ACHN (cell line): ENCODE measurements around the gene UNC5A.

Source experiments
- DNase-seq: peaks from one replicate; pipeline ENCODE4 v3.0.0-alpha.2; 2015
- in situ Hi-C: cut with HindIII; loops from 2 replicates; pipeline ENCODE4 v1.10.0; 2017; ENCODE audit warnings: low sequenced_read_pairs, low pct_ligation_motif_present, low pct_unique_long_range_greater_than_20kb

The UNC5A gene

GRCh38 chr5:176892663-176893062 is 82.3 kb downstream of the UNC5A start:
- no peak for DNase-seq
- in situ Hi-C loops, result no loop called here

DNA sequence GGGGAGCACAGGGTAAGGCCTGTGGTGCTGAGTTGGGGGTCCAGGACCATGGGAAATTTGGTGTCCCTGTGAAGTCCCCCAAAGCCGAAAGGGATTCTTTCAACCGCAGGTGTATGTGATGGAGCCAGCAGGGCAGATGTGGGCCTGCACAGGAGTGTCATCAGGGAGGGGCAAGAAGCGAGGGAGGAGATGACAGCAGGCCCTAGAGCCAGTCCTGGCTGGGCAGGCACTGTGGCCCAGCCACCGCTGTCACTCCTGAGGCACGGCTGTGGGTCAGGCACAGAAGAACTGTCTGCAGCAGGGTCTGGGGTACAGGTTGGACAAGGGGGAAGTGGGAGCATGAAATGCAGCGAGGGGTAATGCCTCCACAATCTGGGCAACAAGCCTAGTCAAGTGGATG is 83.9 kb downstream of the UNC5A start:
- in situ Hi-C loops, result no loop called here
- DNase-seq, result no peak

DNA sequence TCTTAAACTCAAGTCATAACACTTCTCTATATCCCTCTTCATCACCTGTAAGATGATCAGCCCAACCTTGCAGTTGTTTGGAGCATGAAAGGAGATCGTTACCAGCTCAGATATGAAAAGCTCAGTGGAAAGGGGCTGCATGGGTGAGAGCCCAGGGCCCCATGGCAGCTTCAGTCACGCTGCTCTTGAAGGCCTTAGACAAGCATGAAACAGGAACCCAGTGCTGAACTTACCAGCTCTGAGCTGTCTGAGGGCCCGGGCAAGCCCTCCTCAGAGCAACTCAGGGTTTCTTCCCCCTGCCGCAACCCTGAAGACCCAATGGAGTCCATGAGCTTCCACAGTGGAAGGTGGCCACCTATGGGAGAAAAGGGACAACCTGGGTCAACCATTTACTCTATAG is 85.5 kb downstream of the UNC5A start:
- in situ Hi-C loops, result no loop called here
- DNase-seq, result no peak

GRCh38 chr5:176897263-176897662 is 86.9 kb downstream of the UNC5A start:
- in situ Hi-C loops, result no loop called here
- DNase-seq, result no peak

DNA sequence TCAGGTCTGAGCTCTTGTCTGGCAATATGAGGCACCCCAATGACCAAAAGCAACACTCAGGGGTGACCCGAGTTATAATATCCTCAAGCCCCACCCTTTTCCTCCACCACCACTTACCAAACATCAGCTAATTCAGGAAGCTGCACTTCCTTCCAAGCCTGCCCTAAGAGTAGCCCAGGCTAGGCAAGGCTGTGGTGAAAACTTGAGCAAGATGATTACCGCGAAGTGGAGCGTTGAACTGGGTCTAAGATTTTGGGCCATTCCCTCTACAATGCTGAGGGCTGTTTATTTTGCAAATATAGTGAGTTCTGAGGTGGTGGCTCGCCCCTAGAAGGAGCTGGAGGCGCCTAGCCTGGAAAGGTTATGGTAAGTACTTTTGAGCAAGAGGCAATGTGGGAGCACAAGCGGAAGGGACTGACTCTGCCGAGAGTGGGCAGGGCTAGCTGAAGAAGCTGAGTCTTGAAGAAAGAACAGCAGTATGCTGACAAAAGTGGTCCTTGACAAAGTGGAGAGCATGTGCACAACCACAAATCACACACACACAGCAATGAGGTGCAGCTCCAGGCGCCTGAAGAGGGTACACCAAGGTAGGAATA is 89.0 kb downstream of the UNC5A start, which contains the start of gene HK3:
HK3 (minus strand) TSS at position 51 of the 596 bp plus-strand sequence. CDS start 3,187 bp downstream, outside the sequence.
- in situ Hi-C loops, result no loop called here
- no peak for DNase-seq

- in situ Hi-C loops, result loop anchor here (25.0 kb wide), 1 partner anchor 88 kb away; the partner anchor contains the start of gene UNC5A
- DNase-seq, result no peak
Observed at GRCh38 chr5:176899946-176900779, 89.8 kb downstream of the UNC5A start.

DNA sequence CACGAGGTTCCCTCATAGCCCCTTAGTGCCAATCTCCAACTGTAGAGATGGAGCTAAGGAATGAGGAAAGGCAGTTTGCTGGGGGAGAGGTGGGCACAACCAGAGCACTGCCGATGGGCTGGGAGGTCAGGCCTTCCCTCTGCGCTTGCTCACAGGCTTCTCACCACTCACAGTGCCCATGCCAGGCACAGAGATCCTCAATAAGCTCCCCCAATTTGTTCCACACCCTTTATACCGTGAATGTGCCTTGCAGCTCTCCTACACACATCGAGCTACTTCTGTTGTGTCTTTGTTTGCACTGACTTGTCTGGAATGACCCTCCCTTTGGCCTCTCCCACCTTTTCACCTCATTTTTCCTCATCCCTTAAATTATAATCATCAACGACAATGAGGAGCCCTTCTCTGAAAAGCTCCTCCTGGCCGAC is 90.4 kb downstream of the UNC5A start:
- in situ Hi-C loops, result loop anchor here (25.0 kb wide), 1 partner anchor 88 kb away; the partner anchor contains the start of gene UNC5A
- no peak for DNase-seq

DNA sequence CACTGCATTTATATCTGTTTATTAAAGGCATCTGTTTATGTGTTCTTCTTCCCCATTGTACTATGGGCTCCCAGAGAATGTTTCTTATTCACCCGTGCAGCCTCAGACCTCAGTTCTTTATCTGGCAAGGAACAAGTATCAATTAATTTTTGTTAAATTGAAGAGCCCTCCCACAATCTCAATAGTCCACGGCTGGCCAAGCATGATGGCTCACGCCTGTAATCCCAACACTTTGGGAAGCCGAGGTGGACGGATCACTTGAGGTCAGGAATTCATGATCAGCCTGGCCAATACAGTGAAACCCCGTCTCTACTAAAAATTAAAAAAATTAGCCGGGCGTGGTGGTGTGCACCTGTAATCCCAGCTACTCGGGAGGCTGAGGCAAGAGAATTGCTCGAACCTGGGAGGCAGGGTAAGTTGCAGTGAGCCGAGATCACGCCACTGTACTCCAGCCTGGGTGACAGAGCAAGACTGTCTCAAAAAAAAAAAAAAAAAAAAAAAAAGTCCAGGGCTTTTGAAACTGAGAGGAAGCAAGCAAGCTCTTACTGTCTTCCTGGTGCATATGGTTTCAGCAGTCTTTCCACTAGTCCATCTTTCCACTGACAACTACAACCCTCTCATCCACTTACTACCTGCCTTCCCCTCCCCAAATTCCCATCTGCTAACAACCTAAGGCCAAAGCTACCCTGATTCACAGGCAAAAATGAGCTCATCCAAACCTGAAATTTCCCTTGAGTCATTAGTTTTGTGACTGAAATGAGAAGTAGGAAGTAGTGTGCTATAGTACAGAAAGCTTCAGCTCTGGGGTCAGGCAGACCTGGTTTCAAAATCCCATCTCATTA is 91.1 kb downstream of the UNC5A start:
- peak; percentile 12 for DNase-seq
- in situ Hi-C loops, result loop anchor here (25.0 kb wide), 1 partner anchor 89 kb away; the partner anchor contains the start of gene UNC5A

DNA sequence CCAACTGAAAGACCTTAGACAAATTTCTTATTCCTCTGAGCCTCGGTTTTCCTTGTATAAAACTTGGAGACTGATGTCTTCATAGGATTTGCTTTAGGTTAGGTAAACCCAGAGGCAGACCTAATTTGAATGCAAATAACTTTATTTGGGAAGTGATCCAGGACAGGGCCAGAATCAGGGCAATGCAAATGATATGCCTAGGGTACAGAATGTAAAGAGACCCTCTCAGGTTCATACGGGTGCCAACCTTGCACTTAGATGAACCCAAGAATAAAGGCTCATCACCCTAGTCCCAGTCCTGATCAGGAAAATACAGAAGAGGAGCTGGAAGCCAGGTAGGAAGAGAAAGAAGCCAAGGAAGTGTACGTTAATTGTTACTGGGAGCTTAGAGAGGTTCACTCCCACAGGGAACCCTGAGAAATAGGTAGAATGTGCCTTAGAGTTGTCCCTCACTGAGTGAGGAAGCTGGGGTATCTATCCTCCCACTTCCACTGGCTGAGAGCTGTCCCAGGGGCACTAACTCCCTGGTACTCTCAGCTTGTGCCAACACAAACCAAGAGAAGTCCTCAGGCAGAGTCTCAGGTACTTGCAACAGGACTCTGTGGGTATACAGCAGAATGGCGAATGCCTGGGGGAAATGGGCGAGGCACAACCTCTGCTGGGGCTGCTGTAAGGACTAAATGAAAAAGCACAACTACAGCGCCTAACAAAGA is 91.9 kb downstream of the UNC5A start:
- no peak for DNase-seq
- in situ Hi-C loops, result loop anchor here (25.0 kb wide), 1 partner anchor 90 kb away; the partner anchor contains the start of gene UNC5A

DNA sequence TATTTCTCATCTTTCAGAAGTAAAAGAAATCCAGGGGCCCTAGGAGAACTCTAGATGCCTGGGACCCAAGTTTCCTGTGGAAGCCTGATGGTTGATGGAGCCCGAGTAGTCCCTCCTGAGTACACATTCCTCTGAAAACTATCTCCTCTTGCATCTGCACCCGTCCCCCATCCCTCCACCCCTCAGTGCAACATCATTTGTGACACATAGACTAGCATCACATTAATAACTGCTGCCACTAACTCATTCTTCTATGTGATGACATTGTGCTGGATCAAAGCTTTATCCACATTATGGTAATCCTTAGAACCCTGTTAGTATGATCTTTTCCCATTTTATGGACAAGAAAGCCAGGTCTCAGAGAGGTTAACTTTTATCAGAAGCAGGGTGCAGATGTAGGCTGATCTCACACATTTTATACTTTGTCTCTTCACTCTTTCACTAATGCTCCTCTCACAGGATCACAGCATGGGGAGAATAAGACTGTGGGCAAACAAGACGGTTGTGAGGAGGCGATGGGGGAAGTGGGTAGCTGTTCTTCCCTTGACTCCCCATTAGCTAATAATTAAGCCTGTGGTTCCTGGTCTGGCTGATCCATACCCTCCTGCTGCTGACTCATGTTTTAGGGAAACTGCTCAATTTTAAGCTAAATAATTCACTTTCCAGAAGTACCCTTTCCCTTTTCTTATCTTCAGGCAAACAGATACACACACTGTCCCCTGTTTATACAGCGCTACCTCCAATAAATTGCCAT is 92.7 kb downstream of the UNC5A start:
- in situ Hi-C loops, result loop anchor here (25.0 kb wide), 1 partner anchor 91 kb away; the partner anchor contains the start of gene UNC5A
- peak; percentile 87 for DNase-seq

GRCh38 chr5:176904276-176904675 is 93.9 kb downstream of the UNC5A start:
- in situ Hi-C loops, result loop anchor here (25.0 kb wide), 1 partner anchor 92 kb away; the partner anchor contains the start of gene UNC5A
- DNase-seq, result peak; percentile 32

- in situ Hi-C loops, result loop anchor here (25.0 kb wide), 1 partner anchor 94 kb away; the partner anchor contains the start of gene UNC5A
- DNase-seq, result no peak
Observed at GRCh38 chr5:176906126-176906525, 95.8 kb downstream of the UNC5A start.

DNA sequence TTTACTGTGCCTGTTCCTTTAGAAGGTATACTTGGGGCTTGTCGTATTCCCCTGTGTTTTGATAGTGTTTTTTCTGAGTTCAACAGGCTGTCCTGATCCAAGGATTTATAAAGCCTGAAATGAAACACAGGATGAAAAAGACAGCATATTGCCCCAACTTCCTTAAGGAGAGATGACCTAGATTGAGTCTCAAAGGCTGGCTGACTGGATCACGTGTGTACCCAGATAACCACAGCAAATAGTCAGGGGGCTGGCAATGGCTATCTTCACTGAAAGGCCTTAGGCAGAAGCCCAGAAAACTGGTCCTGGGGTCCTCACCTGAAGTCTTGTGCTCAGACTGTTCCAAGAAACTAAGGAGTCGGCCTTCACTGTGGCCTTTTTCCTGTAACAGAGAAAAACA is 96.4 kb downstream of the UNC5A start:
- DNase-seq, result no peak
- in situ Hi-C loops, result loop anchor here (25.0 kb wide), 1 partner anchor 94 kb away; the partner anchor contains the start of gene UNC5A

DNA sequence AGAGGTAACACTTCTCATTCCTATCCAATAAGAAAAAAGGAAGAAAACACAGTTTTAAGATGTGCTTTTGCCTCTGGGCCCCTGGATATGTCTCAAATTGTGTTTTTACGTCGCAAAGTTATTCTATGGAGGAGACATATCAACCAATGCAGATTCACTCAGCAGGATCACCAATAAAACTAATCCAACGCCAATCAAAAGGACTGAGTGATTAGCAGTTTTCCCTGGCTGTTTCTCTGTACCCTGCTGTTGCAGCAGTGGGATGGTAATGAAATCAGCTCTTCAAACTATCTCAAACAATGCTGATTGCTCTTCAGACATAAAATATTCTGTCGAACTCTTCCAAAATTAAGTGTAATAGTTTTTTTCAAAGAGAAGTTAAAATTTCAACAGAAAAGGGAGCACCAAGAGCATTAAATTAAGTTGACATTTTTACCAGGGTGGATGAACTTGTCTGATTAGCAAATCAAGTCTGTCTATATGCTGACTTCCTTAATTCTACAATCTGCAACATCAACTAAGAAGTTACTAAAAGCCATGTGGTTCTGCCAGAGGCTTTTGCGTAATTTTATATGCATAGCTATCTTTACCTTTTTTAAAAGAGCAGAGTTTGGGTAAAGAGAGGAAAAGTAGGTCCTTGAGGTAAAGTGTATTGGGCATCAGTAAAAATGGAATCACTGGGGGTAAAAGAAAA is 98.5 kb downstream of the UNC5A start:
- in situ Hi-C loops, result loop anchor here (25.0 kb wide), 1 partner anchor 97 kb away; the partner anchor contains the start of gene UNC5A
- no peak for DNase-seq

DNA sequence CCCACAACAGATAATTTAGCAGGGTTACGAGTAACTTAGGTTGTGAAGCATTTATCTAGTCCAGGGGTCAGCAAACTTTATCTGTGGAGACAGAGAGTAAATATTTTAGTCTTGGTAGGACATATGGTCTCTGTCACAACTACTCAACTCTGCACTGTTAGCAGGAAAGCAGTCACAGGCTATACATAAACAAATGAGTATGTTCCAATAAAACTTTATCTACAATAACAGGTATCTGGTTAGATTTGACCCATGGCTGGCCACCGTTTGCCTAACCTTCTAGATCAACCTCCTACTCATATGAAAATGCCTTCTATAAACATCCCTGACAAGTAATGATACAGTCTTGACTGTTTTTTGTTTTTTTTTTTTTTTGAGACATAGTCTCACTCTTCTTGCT is 101.8 kb downstream of the UNC5A start:
- DNase-seq, result no peak
- in situ Hi-C loops, result loop anchor here (25.0 kb wide), 1 partner anchor 100 kb away; the partner anchor contains the start of gene UNC5A

DNA sequence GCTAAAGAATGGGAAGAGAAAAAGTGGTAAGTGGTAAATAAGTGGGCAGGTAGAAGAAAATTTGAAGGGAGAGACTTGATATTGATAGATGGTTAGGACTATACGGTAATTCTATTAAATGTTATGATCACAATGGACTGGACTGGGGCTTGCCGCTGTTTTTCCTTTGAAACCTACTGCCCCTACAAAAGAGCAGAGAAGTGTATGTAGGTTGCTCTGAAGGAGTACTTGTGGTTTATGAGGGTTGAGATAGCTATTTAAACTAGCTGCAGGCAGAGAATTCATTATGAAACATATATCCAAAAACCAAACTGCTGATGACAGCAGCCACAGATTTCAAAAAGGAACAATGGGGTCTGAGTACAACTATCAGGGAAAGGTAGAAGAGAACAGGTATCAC is 105.5 kb downstream of the UNC5A start:
- DNase-seq, result no peak
- in situ Hi-C loops, result loop anchor here (25.0 kb wide), 1 partner anchor 104 kb away; the partner anchor contains the start of gene UNC5A
